Hematopoietic multipotent progenitor cell treated with erythropoietin and hydrocortisone succinate and interleukin-3 and kit ligand, for 6 days (in vitro differentiated cells): Measurements from ENCODE around the gene COL23A1.
"Not testable (repeated sequence)": the region's sequence is repeated elsewhere in the genome, so short reads cannot be mapped to it uniquely, and the experiment has no call there.

Experiments
- DNase-seq: peaks from one replicate; pipeline ENCODE4 v3.0.0-alpha.2; 2015

Gene COL23A1

DNA sequence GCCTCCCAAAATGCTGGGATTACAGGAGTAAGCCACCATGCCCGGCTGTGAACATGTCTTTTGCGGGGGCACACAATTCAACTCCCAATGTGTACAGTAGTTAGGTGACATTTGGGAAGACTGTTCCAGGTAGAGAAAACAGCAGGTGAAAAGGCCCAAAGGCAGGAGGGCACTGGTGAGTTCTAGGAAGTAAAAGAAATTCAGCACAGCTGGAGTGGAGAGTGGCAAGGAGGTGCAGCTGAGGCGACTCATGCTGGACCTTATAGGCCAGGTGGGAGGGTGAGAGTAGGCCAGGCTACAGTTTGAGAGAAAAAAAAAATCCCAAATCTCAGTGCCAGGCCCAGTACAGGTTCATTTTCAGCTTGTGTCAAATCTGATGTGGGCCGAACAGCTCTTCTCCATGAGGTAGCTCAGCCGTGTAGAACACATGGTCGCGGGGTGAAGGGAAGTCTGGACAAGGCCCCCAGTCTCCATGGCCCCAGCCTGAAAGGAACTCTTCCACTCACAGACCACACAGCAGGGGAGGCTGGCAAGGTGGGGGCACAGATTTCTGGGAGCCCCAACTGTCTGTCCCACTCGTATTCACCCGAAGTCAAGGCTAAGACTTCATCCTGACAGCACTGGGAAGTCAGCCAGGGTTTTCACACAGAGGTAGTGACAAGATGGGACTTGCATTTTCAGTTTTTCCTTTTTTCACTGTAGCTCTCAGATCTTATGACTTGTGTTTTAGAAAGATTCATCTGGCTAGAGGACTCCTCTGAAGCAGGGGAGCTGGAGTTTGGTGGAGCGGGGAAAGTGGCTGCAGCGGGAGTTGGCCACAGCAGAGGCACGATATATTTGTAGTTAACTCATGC, 390.4 kb downstream of the COL23A1 start:
- no peak for DNase-seq

DNA sequence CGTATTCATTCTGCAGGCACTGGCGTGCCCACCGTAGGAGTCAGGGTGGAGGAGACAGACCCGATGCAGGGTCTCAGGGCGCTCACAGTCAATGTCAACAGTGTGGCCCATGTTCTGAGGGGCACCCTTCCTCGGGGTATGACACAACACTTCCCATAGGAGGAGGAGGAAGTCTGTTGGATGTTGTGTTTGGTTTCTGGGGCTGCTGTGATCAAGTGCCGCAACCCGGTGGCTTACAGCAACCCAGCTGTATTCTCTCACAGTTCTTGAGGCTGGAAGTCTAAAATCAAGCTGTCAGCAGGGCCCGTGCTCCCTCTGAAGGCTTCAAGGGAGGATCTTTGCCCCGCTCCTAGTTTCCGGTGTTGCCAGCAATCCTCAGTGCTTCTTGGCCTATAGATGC, 391.5 kb downstream of the COL23A1 start:
- DNase-seq = no peak

DNA sequence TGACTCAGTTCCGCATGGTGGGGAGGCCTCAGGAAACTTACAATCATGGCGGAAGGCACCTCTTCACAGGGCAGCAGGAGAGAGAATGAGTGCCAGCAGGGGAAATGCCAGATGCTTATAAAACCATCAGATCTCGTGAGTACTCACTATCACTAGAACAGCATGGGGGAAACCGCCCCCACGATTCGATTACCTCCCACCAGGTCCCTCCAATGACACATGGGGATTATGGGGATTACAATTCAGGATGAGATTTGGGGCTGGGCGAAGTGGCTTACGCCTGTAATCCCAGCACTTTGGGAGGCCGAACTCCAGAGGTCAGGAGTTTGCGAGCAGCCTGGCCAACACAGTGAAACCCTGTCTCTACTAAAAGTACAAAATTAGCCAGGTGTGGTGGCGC, 392.0 kb downstream of the COL23A1 start:
- DNase-seq = not testable (repeated sequence)

DNA sequence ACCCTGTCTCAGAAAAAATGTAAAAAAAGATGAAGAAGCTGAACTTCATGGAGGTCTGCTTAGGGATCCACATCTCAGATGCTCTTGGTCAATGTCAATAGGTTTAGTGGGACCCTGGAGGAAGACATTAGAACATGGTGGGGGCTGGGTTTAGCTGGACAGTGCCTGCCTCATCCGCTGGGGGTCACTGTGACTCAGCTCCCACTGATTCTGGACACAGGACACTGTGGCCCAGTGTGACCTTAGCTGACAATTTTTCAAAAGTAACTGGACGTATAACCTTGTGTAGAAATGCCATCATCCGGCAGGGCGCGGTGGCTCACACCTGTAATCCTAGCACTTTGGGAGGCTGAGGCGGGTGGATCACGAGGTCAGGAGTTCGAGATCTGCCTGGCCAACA, 393.2 kb downstream of the COL23A1 start:
- no peak for DNase-seq

DNA sequence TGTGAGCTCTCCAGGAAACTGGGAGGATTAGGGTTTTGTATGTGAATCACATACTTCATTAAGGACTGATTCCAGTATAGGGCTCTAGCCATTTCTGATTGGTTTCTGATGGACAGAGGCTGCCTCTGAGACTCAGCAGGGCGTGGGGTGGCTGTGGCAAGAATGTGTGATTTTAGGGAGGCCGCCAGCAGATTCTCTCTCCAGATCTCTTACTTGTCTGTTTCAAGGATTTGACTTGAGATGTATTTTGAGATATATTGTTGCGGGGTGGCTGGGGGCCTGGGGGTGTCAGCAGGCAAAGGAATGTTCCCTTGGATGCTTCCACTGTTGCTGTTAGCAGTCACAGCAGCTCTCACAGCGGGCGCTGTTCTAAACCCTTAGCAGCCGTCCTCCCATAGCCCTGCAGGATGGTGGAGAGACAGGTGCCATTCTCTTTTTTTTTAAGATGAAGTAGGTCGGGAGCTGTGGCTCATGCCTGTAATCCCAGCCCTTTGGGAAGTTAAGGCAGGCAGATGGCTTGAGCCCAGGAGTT, 393.8 kb downstream of the COL23A1 start:
- no peak for DNase-seq

DNA sequence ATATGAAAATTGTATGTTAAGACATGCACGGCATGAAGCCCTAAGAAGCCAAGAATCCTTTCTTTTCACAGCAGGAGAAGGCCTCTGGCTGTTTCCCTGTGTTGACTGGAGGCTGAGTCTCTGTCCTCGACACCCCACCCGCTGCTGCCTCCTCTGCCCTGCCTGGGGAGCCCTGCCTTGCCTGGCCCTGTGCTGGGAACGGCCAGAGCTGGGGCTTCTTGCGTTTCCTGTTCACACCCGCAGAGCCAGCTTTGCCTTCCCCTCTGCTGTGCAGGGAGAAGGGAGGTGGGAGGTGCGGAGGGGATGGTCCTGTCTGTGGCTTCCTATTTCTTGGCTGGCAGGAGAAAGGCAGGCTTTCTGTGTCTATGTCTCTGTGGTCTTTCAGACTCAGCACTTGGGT, 396.2 kb downstream of the COL23A1 start:
- peak; percentile 47 for DNase-seq

DNA sequence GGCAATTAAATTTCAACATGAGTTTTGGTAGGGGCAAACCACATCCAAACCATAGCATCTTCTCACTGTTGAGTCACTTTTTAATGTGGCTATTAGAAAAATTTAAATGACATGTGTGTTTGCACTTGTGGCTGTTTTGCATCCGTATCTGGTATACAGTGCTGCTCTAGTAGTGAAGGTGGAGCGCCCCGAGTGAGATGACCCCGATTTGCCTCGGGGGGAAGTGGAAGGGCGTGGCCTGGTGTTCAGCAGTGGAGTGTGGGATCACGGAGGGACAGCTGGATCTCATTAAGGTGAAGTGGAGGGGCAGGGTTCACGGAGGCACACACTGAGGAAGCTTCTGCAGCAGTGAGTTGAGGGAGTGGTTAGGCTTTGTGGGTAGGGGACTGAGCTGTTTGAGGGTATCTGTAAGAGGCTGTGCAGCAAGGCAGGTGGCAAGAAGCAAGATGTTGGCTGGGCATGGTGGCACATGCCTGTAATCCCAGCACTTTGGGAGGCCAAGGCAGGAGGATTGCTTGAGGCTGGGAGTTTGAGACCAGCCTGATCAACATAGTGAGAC, 396.9 kb downstream of the COL23A1 start:
- no peak for DNase-seq

DNA sequence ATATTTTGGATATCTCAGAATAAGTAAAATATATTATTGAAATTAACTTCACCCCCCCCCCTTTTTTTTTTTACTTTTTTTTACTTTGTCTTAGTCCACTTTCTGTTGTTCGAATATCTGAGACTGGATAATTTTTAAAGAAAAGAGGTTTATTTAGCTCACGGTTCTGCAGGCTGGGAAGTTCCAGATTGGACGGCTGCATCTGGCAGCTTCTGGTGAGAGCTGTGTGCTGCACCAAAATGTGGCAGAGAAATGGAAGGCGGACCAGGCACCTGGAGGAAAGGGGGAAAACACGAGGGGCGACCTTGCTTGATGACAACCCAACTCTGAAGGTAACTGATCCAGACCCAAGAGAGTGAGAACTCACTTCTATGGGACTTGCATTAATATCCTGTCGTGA, 397.4 kb downstream of the COL23A1 start:
- no peak for DNase-seq

DNA sequence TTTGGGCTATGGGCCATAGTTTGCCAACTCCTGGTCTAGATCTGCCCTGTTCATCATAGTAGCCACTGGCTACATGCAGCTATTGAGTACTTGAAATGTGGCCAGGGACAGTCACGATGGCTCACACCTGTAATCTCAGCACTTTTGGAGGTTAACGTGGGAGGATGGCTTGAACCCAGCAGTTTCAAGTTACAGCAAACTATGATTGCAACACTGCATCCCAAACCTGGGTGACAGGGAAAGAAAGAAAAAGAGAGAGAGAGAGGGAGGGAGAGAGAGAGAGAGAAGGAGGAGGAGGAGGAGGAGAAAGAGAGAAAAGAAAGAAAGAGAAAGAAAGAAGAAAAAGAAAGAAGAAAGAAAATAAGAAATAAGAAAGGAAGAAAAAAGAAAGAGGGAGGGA, 397.9 kb downstream of the COL23A1 start:
- no peak for DNase-seq

DNA sequence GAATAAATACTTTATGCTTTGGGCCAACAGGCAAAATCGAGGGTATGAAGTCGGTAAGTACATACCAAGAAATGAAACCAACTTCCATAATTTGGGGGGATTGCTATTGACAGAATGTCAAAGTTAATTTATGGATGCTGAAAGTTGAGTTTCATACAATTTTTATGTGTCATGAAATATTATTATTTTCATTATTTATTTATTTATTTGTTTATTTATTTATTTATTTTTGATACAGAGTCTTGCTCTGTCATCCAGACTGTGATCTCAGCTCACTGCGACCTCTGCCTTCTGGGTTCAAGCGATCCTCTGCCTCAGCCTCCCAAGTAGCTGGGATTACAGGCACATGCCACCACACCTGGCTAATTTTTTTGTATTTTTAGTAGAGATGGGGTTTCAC, 398.5 kb downstream of the COL23A1 start:
- DNase-seq = no peak

DNA sequence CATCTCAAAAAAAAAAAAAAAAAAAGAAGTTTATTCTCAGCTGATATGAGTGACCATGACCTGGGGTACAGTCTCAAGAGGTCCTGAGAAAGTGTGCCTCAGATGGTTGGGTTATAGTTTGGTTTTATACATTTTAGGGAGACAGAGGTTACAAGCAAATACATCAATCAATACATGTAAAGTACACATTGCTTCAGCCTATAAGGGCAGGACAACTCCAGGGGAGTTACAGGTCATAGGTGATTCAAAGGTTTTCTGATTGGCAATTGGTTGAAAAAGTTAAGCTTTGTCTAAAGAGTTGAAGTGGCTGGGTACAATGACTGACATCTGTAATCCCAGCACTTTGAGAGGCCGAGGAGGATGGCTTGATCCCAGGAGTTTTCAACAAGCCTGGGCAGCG, 400.8 kb downstream of the COL23A1 start:
- no peak for DNase-seq
